Mesothelial cell of epicardium (in vitro differentiated cells): ENCODE measurements around the gene GAK. TPM values are rescaled to one million over a fixed set of nuclear protein-coding genes. Genes with fewer than 3 reads are reported as not detected.
"Not testable (repeated sequence)": the region's sequence is repeated elsewhere in the genome, so short reads cannot be mapped to it uniquely, and the experiment has no call there.

ENCODE experiments used
- DNase-seq, 2 experiments: peaks; one replicate each; pipeline ENCODE4 v3.0.0; 2021; ENCODE audit warnings: low spot score in 2 of 2; ENCODE audit not compliant: unreplicated experiment in 2 of 2
- H3K27ac Mint-ChIP-seq: 2 replicates; pipeline ENCODE4 v1.8.0; 2021; ENCODE audit warnings: mixed read lengths
- H3K27me3 Mint-ChIP-seq: 2 replicates; pipeline ENCODE4 v1.8.0; 2021; ENCODE audit warnings: low read depth, mixed read lengths
- H3K36me3 Mint-ChIP-seq: 2 replicates; pipeline ENCODE4 v1.8.0; 2021; ENCODE audit warnings: mixed read lengths
- H3K4me1 Mint-ChIP-seq: 2 replicates; pipeline ENCODE4 v1.8.0; 2021; ENCODE audit warnings: mixed read lengths
- H3K4me3 Mint-ChIP-seq: 2 replicates; pipeline ENCODE4 v1.8.0; 2021; ENCODE audit warnings: mild to moderate bottlenecking, moderate library complexity, mixed read lengths
- H3K9me3 Mint-ChIP-seq: 2 replicates; pipeline ENCODE4 v1.8.0; 2021; ENCODE audit warnings: mixed read lengths
- total RNA-seq: library from RNA; stranded (reverse); gene quantifications from 3 replicates; pipeline ENCODE4 v1.2.1, GENCODE V29; 2021
- TF ChIP-seq, protein P1 (sequence below): fragments of 200-600 bp; sonication (generic); IDR thresholded peaks from one replicate; pipeline ENCODE4 v1.5.0; 2021; ENCODE audit warnings: antibody characterized with exemption; ENCODE audit not compliant: unreplicated experiment

The GAK gene
- total RNA-seq, 1 donor from 2014 or later: 114 TPM

DNA sequence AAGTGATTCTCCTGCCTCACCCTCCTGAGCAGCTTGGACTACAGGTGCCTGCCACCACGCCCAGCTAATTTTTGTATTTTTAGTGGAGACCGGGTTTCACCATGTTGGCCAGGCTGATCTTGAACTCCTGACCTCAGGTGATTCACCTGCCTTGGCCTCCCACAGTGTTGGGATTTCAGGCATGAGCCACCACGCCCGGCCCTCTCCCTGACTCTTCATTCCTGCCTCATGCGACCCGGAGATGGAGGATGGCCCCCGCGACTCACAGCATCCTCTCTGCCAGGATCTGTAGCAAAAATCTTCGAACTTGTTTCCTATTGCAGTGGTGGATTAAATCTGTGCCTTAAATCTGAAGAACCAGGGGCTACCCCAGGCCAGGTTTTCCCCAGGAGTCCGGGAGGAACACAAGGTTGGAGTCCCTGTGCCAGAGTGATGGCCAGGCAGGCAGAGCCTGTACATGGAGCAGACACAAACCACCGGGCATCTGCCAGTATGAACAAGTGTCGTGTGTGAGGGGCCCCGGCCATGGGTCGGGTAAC is 117.7 kb downstream of the GAK start:
- no peaks in the 10 kb centered on the region for H3K4me1 Mint-ChIP-seq

DNA sequence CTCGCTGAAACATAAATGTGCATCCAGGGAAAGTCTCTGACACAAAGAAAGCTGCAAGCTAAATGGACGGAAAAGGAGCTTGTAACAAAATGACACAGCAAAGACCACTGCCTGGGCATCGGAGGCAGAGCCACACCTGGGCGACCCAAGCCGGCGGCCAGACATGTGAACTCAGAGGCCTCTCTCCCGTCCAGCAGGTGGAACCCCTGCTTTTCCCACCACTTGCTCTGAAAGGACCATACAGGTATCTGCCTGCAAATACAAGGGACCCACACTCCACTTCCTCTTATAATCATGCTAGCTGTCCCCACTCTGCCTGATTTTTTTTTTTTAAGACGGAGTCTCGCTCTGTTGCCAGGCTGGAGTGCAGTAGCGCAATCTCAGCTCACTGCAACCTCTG is 118.2 kb downstream of the GAK start:
- TF ChIP-seq, protein P1, sequence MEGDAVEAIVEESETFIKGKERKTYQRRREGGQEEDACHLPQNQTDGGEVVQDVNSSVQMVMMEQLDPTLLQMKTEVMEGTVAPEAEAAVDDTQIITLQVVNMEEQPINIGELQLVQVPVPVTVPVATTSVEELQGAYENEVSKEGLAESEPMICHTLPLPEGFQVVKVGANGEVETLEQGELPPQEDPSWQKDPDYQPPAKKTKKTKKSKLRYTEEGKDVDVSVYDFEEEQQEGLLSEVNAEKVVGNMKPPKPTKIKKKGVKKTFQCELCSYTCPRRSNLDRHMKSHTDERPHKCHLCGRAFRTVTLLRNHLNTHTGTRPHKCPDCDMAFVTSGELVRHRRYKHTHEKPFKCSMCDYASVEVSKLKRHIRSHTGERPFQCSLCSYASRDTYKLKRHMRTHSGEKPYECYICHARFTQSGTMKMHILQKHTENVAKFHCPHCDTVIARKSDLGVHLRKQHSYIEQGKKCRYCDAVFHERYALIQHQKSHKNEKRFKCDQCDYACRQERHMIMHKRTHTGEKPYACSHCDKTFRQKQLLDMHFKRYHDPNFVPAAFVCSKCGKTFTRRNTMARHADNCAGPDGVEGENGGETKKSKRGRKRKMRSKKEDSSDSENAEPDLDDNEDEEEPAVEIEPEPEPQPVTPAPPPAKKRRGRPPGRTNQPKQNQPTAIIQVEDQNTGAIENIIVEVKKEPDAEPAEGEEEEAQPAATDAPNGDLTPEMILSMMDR: no peak
- H3K4me3 Mint-ChIP-seq: no peak overlapping the region
- no peaks in the 10 kb centered on the region for H3K4me1 Mint-ChIP-seq
- H3K36me3 Mint-ChIP-seq: no peaks in the 10 kb centered on the region
- peaks cover 76% of the 10 kb centered on the region for H3K27me3 Mint-ChIP-seq
- DNase-seq: no peak
- no peaks in the 10 kb centered on the region for H3K9me3 Mint-ChIP-seq
- no peak overlapping the region for H3K27ac Mint-ChIP-seq

More for the DNA sequence above, 117.7 kb downstream of the GAK start:
- no peak overlapping the region for H3K4me3 Mint-ChIP-seq
- TF ChIP-seq, protein P1: no peak
- H3K9me3 Mint-ChIP-seq: no peaks in the 10 kb centered on the region
- H3K27me3 Mint-ChIP-seq: peaks cover 81% of the 10 kb centered on the region
- no peak for DNase-seq
- no peak overlapping the region for H3K27ac Mint-ChIP-seq
- H3K36me3 Mint-ChIP-seq: no peaks in the 10 kb centered on the region

GRCh38 chr4:808860-809570 is 123.1 kb downstream of the GAK start:
- TF ChIP-seq, protein P1: no peak
- no peak for DNase-seq
- Mint-ChIP-seq H3K4me3 (no peak overlapping the region), H3K36me3 (no peaks in the 10 kb centered on the region), H3K4me1 (no peaks in the 10 kb centered on the region), H3K27ac (no peak overlapping the region), H3K27me3 (peaks cover 45% of the 10 kb centered on the region), H3K9me3 (peaks cover 15% of the 10 kb centered on the region)

- TF ChIP-seq, protein P1: no peak
- no peaks in the 10 kb centered on the region for H3K36me3 Mint-ChIP-seq
- H3K27me3 Mint-ChIP-seq: peaks cover 34% of the 10 kb centered on the region
- H3K4me3 Mint-ChIP-seq: no peak overlapping the region
- peaks cover 15% of the 10 kb centered on the region for H3K9me3 Mint-ChIP-seq
- no peak for DNase-seq
- no peaks in the 10 kb centered on the region for H3K4me1 Mint-ChIP-seq
- no peak overlapping the region for H3K27ac Mint-ChIP-seq
Measured at GRCh38 chr4:807792-808191, 124.3 kb downstream of the GAK start.

DNA sequence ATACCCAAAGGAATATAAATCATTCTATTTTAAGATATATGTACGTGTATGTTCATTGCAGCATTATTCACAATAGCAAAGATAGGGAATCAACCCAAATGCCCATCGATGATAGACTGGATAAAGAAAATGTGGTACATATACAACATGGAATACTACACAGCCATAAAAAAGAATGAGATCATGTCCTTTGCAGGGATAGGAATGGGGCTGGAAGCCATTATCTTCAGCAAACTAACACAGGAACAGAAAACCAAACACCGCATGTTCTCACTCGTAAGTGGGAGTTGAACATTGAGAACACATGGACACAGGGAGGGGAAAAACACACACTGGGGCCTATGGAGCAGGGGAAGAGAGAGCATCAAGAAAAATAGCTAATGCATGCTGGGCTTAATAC is 125.1 kb downstream of the GAK start:
- not testable (repeated sequence) for H3K4me1 Mint-ChIP-seq, H3K27ac Mint-ChIP-seq, DNase-seq, H3K36me3 Mint-ChIP-seq, H3K4me3 Mint-ChIP-seq
- Mint-ChIP-seq H3K9me3 (peaks cover 20% of the 10 kb centered on the region), H3K27me3 (peaks cover 31% of the 10 kb centered on the region)

DNA sequence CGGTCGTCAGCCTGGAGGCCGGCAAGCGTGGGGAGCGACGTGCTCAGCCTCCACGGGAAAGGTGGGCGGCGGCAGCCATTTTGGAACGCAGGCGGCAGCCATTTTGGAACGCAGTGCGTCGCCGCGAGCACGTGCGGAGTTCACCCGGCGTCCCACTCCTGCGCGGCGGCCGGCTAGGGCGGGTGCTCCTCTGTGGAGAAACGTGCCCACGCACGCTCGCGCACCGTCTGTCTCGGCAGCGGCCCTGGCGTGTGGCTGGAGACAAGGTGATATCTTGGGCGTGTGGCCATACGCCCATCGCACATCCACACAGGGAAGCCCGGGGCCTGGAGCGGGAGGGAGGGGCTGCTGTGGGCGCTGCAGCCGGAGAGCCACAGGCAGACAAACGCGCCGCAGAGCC is 127.3 kb downstream of the GAK start:
- H3K4me3 Mint-ChIP-seq: no peak overlapping the region
- DNase-seq: no peak
- TF ChIP-seq, protein P1: no peak
- H3K9me3 Mint-ChIP-seq: peaks cover 25% of the 10 kb centered on the region
- H3K36me3 Mint-ChIP-seq: no peaks in the 10 kb centered on the region
- peaks cover 17% of the 10 kb centered on the region for H3K27me3 Mint-ChIP-seq
- no peak overlapping the region for H3K27ac Mint-ChIP-seq
- no peaks in the 10 kb centered on the region for H3K4me1 Mint-ChIP-seq
